Kidney (tissue), 14 donors: ENCODE results near the gene WWOX. TPM values are rescaled to one million over a fixed set of nuclear protein-coding genes. Genes with fewer than 3 reads are reported as not detected.
A peak's percentile ranks its signal among the peaks of the same experiment; 100 is the strongest.

Source experiments
- DNase-seq, 5 donors: peaks; one replicate each; pipeline ENCODE4 v3.0.0-alpha.2; 2013 to 2020
- FAIRE-seq: peaks from 2 replicates; lab custom pipeline; 2012; peaks lifted over from hg19 to GRCh38; lab: Jason Lieb, UNC
- H3K27ac ChIP-seq, 2 donors: one replicate each; pipeline ENCODE4 v1.7.0; 2013; ENCODE audit warnings: low read depth in 2 of 2, low read length in 2 of 2, inconsistent platforms in 1 of 2
- H3K27me3 ChIP-seq: one replicate; pipeline ENCODE4 v1.7.1; 2013; ENCODE audit warnings: low read length, inconsistent platforms; ENCODE audit not compliant: control insufficient read depth, insufficient read depth
- H3K36me3 ChIP-seq, 3 donors: one replicate each; pipeline versions ENCODE4 v1.7.0 to v1.7.1; 2013; ENCODE audit warnings: low read length in 3 of 3, control low read depth in 1 of 3, inconsistent platforms in 1 of 3; ENCODE audit not compliant: insufficient read depth in 3 of 3, control insufficient read depth in 2 of 3
- H3K4me1 ChIP-seq, 3 donors: one replicate each; pipeline versions ENCODE4 v1.7.0 to v1.7.1; 2013; ENCODE audit warnings: low read length in 3 of 3, inconsistent platforms in 1 of 3, low read depth in 1 of 3; ENCODE audit not compliant: control insufficient read depth in 2 of 3, insufficient read depth in 2 of 3
- H3K4me3 ChIP-seq, 3 donors: one replicate each; pipeline versions ENCODE4 v1.7.0 to v1.8.1; 2013; ENCODE audit warnings: low read length in 3 of 3, control low read depth in 1 of 3, inconsistent platforms in 1 of 3
- H3K9ac ChIP-seq, 3 donors: one replicate each; pipeline versions ENCODE4 v1.7.0 to v1.7.1; 2013; ENCODE audit warnings: low read length in 3 of 3, control low read depth in 1 of 3, inconsistent platforms in 1 of 3
- H3K9me3 ChIP-seq, 3 donors: one replicate each; pipeline versions ENCODE4 v1.7.0 to v1.7.1; 2013; ENCODE audit warnings: low read length in 3 of 3, control low read depth in 1 of 3, inconsistent platforms in 1 of 3; ENCODE audit not compliant: control insufficient read depth in 2 of 3, insufficient read depth in 1 of 3
- CTCF ChIP-seq: IDR thresholded peaks from 3 replicates; pipeline ENCODE4 v1.5.1; 2012; ENCODE audit warnings: mild to moderate bottlenecking, moderate library complexity, borderline replicate concordance; ENCODE audit not compliant: insufficient read depth; ENCODE audit errors: extremely low read depth
- intact Hi-C: fragments of 100-400 bp; cut with DNase I; formaldehyde crosslinking; loops from one replicate; pipeline ENCODE4 v1.11.1; 2022
- polyA plus RNA-seq: library from polyadenylated mRNA; stranded (reverse); fragments of 350-450 nt; fragmentation: Illumina TruSeq; extraction: RNeasy Lipid Tissue Mini Kit (QIAGEN cat#74804); gene quantifications from one replicate; pipeline ENCODE4 v1.2.3, GENCODE V29; 2014; ENCODE audit warnings: low read depth, low replicate concordance; ENCODE audit not compliant: insufficient read depth
- total RNA-seq: library from RNA; stranded (reverse); fragmentation: NEBNext Ultra II Directional; extraction: Animal tissue kit (Norgen Biotek cat#: 25700); gene quantifications from one replicate; pipeline ENCODE4 v1.2.1, GENCODE V29; 2021
- donor health status: control.
- donor health status: control.
- donor health status: control.
- donor health status: control.
- donor health status: control.
- donor health status: DM: yes; HTN: yes; CAD: no.
- donor health status: Normal renal cell carcinoma (clear cell type).

WWOX gene
- total and polyA plus RNA-seq, 2 donors from 2014 or later: 22.5 to 30.3 TPM

DNA sequence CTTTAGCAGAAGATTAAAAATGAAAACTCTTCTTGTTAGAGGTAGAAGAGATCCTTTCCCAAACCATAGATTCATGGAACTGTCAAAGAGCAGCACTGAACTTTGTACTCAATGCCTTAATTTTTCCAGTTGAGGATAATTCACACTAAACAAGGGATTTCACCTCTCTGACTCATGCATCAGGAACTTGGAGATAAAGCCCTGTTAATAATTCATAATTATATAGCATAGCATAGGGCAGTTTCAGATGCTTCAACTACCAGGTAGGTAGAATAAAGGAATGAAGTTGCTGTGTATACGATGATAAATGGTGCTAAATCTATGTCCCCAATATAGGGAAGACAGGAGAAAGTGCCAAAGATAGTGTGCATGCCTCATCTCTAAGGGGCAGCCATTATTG, 1050.7 kb downstream of the WWOX start:
- no peak overlapping the region for H3K4me3 ChIP-seq
- no peaks in the 10 kb centered on the region for H3K9me3 ChIP-seq
- no peak for TF ChIP-seq CTCF
- no peak for FAIRE-seq
- H3K4me1 ChIP-seq: no peaks in the 10 kb centered on the region
- intact Hi-C loops: no loop called here
- no peak overlapping the region for H3K9ac ChIP-seq
- no peaks in the 10 kb centered on the region for H3K27me3 ChIP-seq
- no peak overlapping the region for H3K27ac ChIP-seq
- H3K36me3 ChIP-seq: no peaks in the 10 kb centered on the region
- no peak for DNase-seq

DNA sequence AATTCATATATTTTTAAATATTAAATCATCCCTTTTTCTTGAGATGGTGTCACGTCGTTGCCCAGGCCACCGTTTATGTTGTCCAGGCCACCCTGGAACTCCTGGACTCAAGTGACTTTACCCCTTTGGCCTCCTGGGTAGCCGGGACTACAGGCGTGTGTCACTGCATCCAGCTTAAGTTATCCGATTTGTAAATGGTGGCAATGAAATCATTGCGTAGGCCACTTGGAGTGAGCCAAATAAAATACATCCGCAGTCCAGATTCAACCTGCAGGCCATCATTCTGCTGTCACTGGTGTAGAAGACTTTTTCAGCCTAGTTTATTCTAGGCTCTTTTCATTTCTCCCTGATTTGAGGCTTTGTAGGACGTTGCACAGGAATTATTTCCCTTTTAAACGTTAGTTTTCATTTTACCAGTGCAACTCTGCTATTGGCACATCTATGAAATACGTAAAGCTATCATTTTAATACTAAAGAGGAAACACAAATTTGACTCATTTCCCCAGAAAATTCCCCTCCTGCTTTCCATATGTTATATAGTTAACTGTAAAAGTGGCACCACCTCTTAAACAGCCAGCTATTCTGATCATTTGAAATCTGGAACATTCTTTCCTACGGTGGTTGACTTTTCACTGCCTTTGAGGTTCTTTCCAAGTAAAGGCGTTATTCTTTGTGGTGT, 1051.3 kb downstream of the WWOX start:
- DNase-seq: peak in 1 of 5 donors; percentile 55
- no peak overlapping the region for H3K9ac ChIP-seq
- no peaks in the 10 kb centered on the region for H3K36me3 ChIP-seq
- H3K9me3 ChIP-seq: no peaks in the 10 kb centered on the region
- no peak for TF ChIP-seq CTCF
- H3K27ac ChIP-seq: no peak overlapping the region
- H3K4me1 ChIP-seq: no peaks in the 10 kb centered on the region
- H3K4me3 ChIP-seq: no peak overlapping the region
- H3K27me3 ChIP-seq: no peaks in the 10 kb centered on the region
- FAIRE-seq: no peak
- intact Hi-C loops: no loop called here

DNA sequence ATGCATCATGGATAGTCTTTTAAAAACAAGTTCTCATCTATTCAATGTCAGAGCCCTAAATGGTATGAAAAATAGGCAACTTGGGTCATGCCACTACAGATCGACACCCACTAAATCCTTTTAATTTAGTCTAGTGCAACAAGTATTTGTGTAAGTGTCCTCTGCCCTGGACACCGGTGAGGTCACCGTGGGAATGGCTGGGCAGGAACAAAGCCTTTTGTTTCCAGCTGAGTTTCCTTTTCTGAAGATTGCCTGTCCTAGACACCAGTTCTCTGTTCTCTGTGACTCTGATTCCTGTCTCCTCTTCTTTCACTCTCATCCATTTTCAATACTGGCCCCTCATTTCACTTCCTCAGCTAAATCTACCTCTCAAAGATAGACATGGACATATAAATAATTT, 1054.6 kb downstream of the WWOX start:
- H3K4me3 ChIP-seq: no peak overlapping the region
- no peaks in the 10 kb centered on the region for H3K9me3 ChIP-seq
- TF ChIP-seq CTCF: no peak
- H3K27ac ChIP-seq: no peak overlapping the region
- H3K4me1 ChIP-seq: no peaks in the 10 kb centered on the region
- H3K9ac ChIP-seq: no peak overlapping the region
- H3K27me3 ChIP-seq: no peaks in the 10 kb centered on the region
- intact Hi-C loops: no loop called here
- H3K36me3 ChIP-seq: no peaks in the 10 kb centered on the region
- DNase-seq: no peak
- no peak for FAIRE-seq

DNA sequence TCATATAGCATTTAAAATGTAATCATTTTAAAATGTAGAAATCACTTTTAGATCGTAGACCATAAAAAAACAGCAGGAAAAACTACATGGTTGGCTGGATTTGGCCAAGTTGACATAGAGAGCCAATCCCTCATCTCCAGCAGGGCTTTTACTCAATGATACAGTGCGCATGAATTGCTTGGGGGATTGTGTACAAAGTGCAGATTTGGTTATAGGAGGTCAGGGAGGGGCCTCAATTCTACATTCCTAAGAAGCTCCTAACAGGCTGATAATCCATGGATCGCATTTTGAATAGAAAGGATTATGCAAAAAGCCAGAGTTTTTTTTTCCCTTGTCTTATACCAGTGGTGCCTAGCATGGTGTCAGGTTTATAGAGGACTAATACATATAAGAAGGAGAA, 1056.0 kb downstream of the WWOX start:
- H3K4me3 ChIP-seq: no peak overlapping the region
- no peak overlapping the region for H3K27ac ChIP-seq
- DNase-seq (no peak), FAIRE-seq (no peak)
- H3K9me3 ChIP-seq: no peaks in the 10 kb centered on the region
- H3K9ac ChIP-seq: no peak overlapping the region
- no peak for TF ChIP-seq CTCF
- intact Hi-C loops: no loop called here
- H3K36me3 ChIP-seq: no peaks in the 10 kb centered on the region
- H3K4me1 ChIP-seq: no peaks in the 10 kb centered on the region
- no peaks in the 10 kb centered on the region for H3K27me3 ChIP-seq
